ENCODE data around the gene SMC1B. TPM values are rescaled to one million over a fixed set of nuclear protein-coding genes. Genes with fewer than 3 reads are reported as not detected.
"Not testable (repeated sequence)": the region's sequence is repeated elsewhere in the genome, so short reads cannot be mapped to it uniquely, and the experiment has no call there.

Gene SMC1B, protein sequence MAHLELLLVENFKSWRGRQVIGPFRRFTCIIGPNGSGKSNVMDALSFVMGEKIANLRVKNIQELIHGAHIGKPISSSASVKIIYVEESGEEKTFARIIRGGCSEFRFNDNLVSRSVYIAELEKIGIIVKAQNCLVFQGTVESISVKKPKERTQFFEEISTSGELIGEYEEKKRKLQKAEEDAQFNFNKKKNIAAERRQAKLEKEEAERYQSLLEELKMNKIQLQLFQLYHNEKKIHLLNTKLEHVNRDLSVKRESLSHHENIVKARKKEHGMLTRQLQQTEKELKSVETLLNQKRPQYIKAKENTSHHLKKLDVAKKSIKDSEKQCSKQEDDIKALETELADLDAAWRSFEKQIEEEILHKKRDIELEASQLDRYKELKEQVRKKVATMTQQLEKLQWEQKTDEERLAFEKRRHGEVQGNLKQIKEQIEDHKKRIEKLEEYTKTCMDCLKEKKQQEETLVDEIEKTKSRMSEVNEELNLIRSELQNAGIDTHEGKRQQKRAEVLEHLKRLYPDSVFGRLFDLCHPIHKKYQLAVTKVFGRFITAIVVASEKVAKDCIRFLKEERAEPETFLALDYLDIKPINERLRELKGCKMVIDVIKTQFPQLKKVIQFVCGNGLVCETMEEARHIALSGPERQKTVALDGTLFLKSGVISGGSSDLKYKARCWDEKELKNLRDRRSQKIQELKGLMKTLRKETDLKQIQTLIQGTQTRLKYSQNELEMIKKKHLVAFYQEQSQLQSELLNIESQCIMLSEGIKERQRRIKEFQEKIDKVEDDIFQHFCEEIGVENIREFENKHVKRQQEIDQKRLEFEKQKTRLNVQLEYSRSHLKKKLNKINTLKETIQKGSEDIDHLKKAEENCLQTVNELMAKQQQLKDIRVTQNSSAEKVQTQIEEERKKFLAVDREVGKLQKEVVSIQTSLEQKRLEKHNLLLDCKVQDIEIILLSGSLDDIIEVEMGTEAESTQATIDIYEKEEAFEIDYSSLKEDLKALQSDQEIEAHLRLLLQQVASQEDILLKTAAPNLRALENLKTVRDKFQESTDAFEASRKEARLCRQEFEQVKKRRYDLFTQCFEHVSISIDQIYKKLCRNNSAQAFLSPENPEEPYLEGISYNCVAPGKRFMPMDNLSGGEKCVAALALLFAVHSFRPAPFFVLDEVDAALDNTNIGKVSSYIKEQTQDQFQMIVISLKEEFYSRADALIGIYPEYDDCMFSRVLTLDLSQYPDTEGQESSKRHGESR
- total RNA-seq, result under 0.01 and 0.04 TPM in 2 replicates

DNA sequence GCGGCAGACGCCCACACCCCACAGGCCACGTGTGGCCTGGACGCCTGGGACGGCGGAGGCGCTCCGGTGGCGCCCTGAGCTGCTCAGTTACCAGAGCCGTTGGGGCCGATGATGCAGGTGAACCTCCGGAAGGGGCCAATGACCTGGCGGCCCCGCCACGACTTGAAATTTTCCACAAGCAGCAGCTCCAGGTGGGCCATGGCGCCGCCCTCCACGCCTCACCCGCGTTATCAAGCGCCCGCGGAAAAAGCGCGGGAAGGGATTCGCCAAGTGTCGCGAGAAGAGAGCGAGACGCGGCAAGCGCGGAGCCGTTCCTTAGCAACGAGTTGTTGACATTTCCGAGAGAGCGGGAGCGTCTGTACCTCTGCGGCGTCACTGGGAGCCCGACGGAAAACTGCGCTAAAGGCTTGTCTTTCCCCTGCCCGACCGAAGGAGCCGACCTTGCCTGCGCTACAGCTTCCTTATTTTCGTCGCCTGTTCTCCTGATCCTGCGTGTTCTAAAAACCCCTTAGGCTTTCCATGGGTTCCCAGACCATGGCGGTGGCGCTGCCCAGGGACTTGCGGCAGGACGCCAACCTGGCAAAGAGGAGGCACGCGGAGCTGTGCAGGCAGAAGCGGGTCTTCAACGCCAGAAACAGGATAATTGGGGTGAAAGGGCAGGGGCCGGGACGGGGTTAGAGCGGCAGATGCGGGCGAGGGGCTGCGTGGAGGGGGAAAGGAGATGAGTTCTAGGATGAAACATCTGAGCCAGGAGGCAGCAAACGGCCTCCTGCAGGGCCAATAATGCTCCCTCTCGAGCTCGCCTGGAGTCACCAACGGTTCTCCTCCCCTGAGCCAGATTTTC is at the start of gene SMC1B, which contains the start of gene RIBC2:
Gene SMC1B (minus strand): TSS at position 232 of the 844 bp plus-strand sequence. CDS start 32 bp downstream, at position 200.
Gene RIBC2 (plus strand): TSS at position 326 of the 844 bp plus-strand sequence. CDS start 194 bp downstream, at position 520.
- DNase-seq (ENCODE audit: low read depth, low spot score), result peak; percentile 20

DNA sequence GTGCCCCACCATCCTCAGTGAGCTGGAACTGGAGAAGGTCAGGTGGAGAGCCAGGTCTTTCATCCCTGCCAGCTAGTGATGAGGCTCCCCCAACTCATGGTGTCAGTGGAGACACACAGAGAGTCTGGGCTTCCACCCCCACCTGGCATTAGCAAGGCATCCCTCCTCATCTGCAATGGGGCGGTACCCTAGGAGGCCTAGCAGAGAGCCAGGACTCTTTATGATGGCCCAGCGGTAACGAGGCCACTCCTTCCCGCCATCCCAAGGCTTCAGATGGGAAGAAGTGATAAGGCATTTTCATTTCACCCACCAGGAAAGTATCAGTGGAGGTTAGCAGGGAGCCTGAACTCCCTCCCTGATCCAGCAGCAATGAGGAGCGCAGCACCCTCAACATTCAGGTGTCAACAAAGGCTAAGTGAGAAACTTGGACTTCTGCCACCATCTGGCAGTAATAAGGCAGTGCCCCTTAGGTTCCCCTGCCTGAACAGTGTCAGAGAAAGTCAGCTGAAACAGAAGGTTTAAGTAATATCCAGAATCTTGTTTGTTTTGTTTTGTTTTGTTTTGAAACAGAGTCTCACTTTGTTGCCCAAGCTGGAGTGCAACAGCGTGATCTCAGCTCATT is 48.7 kb upstream of the SMC1B start:
- no peak for DNase-seq (ENCODE audit: low read depth, low spot score)

GRCh38 chr22:45460288-45461109 is 47.1 kb upstream of the SMC1B start:
- DNase-seq (ENCODE audit: low read depth, low spot score), result no peak

DNA sequence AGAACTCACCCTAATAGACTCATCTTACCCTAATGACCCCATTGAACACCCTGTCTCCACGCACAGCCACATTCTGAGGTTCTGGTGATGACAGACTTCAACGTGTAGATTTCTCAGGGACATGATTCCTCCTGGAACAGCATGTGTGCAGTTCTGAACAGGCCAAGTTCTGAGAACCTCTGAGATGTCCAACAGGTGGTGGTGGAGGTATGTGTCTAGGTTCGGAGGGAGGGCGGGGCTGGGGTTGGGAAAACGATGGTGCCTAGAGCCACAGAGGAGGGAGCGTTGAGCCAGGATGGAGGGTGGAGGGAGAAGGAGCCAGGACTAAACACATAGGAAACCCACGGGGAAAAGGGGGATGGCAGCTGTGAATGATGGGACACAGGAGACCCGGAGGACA is 45.8 kb upstream of the SMC1B start:
- no peak for DNase-seq (ENCODE audit: low read depth, low spot score)

DNA sequence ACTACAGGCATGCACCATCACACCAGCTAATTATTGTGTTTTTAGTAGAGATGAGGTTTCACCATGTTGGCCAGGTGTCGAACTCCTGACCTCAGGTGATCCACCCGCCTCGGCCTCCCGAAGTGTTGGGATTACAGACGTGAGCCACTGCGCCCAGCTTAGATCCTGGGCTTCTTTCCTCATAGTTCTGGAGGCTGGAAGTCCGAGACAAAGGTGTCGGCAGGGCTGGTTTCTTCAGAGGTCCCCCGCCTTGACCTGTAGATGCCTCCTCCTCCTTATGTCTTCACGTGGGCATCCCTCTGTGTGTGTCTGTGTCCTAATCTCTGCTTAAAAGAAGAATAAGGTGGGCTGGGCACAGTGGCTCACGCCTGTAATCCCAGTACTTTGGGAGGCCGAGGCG is 45.1 kb upstream of the SMC1B start:
- DNase-seq (ENCODE audit: low read depth, low spot score), result no peak

GRCh38 chr22:45456811-45457210 is 43.4 kb upstream of the SMC1B start:
- no peak for DNase-seq (ENCODE audit: low read depth, low spot score)

DNA sequence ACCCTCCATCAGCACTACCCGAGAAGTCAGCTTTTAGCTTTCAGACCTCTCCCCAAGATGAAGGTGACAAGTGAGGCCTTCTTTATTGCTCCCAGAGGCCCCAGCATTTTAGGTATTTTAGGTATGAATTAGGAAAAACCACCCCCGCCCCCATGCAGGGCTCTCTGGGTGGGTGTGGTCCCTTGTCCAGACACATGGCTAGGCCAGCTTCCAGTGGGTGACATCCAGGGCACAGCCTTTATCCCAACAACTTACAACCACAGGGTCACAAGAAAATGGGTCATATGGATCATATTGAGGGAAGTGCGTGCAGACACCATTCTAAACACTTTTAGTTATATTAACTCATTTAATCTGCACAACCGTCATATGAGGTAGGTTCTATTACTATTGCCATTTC is 42.2 kb upstream of the SMC1B start:
- DNase-seq (ENCODE audit: low read depth, low spot score), result no peak

- DNase-seq (ENCODE audit: low read depth, low spot score), result no peak
These were observed 41.8 kb upstream of the SMC1B start for GRCh38 chr22:45455212-45455611.

- DNase-seq (ENCODE audit: low read depth, low spot score), result no peak
These were observed 40.9 kb upstream of the SMC1B start for GRCh38 chr22:45454275-45454674.

DNA sequence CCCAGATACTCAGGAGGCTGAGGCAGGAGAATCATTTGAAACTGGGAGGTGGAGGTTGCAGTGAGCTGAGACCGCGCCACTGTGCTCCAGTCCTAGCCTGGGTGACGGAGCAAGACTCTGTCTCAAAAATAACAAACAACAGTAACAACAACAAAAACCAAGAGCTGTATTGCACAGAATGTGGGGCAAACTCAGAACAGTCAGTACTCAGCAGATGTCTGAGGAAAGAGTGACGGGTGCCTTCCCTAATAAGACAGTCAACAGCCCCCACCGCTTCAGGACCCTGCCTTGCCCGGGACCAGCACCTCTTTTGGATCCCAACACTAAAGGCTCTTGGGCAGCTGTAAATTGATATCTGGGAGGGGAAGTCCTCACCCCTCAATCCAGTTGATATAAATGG is 40.4 kb upstream of the SMC1B start:
- no peak for DNase-seq (ENCODE audit: low read depth, low spot score)

DNA sequence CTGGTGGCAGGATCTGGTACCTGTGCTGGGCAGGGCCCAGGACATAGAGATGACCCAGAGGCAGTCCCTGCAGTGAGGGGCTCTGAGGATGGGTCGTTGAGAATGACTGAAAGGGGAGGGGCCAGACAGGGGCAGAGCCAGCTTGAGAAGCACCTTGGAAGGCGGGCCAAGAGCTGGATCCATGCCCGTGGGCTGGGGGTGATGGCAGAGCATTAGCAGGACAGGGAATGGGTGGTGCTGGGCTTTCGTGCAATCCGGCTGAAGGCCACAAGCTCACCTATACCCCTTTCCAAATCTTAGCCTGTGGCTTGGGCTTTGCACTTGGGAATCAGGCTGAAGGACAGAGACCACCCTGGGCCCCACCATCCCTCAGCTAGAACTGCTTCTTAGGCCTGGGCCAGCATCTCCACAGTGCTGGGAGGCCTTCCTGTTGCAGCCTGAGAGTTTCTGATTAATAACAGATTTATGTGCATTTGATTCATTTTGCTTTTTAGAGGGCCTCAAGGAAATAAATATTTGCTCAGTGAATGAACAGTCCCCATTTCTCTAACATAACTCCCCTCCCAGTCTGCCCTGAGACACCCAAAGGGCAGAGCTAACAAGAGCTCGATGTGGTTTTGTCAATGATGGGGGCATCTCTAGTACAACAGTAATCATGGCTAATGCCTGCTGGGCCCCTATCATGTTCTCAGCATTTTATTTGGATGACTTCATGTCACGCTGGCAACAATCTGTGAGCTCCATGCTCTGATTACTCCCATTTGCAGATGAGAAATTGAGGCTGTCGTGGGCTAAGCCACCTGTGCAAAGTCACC is 39.4 kb upstream of the SMC1B start:
- DNase-seq (ENCODE audit: low read depth, low spot score), result no peak

- DNase-seq (ENCODE audit: low read depth, low spot score), result no peak
These were observed 38.6 kb upstream of the SMC1B start for GRCh38 chr22:45451972-45452371.

GRCh38 chr22:45450921-45451651 is 37.7 kb upstream of the SMC1B start:
- DNase-seq (ENCODE audit: low read depth, low spot score), result no peak

- no peak for DNase-seq (ENCODE audit: low read depth, low spot score)
These were observed 36.8 kb upstream of the SMC1B start for GRCh38 chr22:45450101-45450785.

DNA sequence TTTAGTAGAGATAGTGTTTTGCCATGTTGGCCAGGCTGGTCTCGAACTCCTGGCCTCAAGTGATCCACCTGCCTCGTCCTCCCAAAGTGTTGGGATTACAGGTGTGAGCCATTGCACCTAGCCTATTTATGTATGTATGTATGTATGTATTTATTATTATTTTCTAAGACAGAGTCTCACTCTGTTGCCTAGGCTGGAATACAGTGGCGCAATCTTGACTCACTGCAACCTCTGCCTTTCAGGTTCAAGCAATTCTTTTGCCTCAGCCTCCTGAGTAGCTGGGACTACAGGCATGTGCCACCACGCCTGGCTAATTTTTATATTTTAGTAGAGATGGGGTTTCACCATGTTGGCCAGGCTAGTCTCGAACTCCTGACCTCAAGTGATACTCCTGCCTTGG is 36.0 kb upstream of the SMC1B start:
- DNase-seq (ENCODE audit: low read depth, low spot score), result not testable (repeated sequence)

DNA sequence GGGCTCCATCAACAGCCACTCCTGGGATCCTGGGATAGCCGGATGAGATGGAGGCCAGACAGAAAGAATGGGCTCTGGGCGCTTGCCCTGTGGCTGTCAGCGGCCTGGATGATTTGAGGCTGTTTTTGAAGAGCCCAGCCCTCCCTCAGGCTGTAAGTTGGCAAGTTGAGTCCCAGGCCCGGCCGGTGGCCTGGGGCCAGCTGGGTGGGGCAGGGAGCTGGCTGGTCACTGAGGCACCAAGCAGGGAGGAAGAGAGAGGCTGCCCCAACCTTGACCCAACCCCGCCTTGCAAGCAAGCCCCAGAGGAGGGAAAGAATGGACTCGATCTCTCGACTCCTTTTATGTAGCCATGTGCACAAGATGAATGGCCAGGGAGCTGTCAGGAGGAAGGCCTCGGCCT is 35.0 kb upstream of the SMC1B start:
- DNase-seq (ENCODE audit: low read depth, low spot score), result no peak

GRCh38 chr22:45447596-45447995 is 34.2 kb upstream of the SMC1B start:
- DNase-seq (ENCODE audit: low read depth, low spot score), result not testable (repeated sequence)

All from pulmonary artery endothelial cell (primary cell).